ENCODE results near the gene TGFBR1.

GRCh38 chr9:99087462-99087861, 17.5 kb upstream of the TGFBR1 start:
- no peak for TF ChIP-seq CTCF (conservative IDR thresholded peaks at IDR 0.05 in 1 of 2, IDR thresholded peaks at IDR 0.05 in 1 of 2; ENCODE audit: low read depth in 1 of 2, low read length in 2 of 2)
- TF ChIP-seq EZH2 (IDR thresholded peaks at IDR 0.05; ENCODE audit: low read length, missing control alignments), result no peak
